HepG2 (cell line): ENCODE measurements around the gene RTEL1. TPM values are rescaled to one million over a fixed set of nuclear protein-coding genes. Genes with fewer than 3 reads are reported as not detected.

ENCODE experiments used
- AKNA ChIP-seq: sonication (generic); formaldehyde crosslinking; IDR thresholded peaks from 2 replicates; pipeline ENCODE4 v1.4.0; 2020; ENCODE audit warnings: missing genetic modification reagents, borderline replicate concordance
- BRD4 ChIP-seq: sonication (generic); formaldehyde crosslinking; IDR thresholded peaks from 2 replicates; pipeline ENCODE4 v1.4.0; 2020; ENCODE audit warnings: missing genetic modification reagents
- CCDC6 ChIP-seq: sonication (generic); formaldehyde crosslinking; IDR thresholded peaks from 2 replicates; pipeline ENCODE4 v1.8.1; 2022; ENCODE audit warnings: mild to moderate bottlenecking, missing genetic modification reagents, moderate library complexity
- CREBL2 ChIP-seq: sonication (generic); formaldehyde crosslinking; IDR thresholded peaks from 2 replicates; pipeline ENCODE4 v1.8.1; 2023; ENCODE audit warnings: missing genetic modification reagents, mild to moderate bottlenecking, borderline replicate concordance
- E2F2 ChIP-seq: sonication (generic); formaldehyde crosslinking; IDR thresholded peaks from 2 replicates; pipeline ENCODE4 v1.4.0; 2020; ENCODE audit warnings: missing genetic modification reagents, borderline replicate concordance
- EED ChIP-seq: sonication (generic); formaldehyde crosslinking; IDR thresholded peaks from 2 replicates; pipeline ENCODE4 v1.5.0; 2020; ENCODE audit warnings: mild to moderate bottlenecking, missing genetic modification reagents
- EZH2 ChIP-seq: conservative IDR thresholded peaks from 2 replicates; pipeline ENCODE4 v1.6.1; 2012; ENCODE audit warnings: mild to moderate bottlenecking, low read depth, low read length, moderate library complexity
- FOSL1 ChIP-seq: sonication (generic); formaldehyde crosslinking; IDR thresholded peaks from 2 replicates; pipeline ENCODE4 v1.9.0; 2021; ENCODE audit warnings: missing genetic modification reagents, borderline replicate concordance
- FOXA1 ChIP-seq, 2 experiments: fragments of 450-650 bp in 1 of 2; sonication (generic) in 1 of 2; formaldehyde crosslinking in 1 of 2; IDR thresholded peaks; 2 replicates each; pipeline versions ENCODE4 v1.4.0 to v1.6.1; 2016 to 2020; ENCODE audit warnings: missing genetic modification reagents in 1 of 2
- FOXK1 ChIP-seq: sonication (generic); formaldehyde crosslinking; IDR thresholded peaks from 2 replicates; pipeline ENCODE4 v1.4.0; 2020; ENCODE audit warnings: low read depth, missing genetic modification reagents, borderline replicate concordance
- GTF2F1 ChIP-seq: fragments of 150-350 bp; IDR thresholded peaks from 2 replicates; pipeline ENCODE4 v1.6.1; 2014; ENCODE audit warnings: low read length
- HCFC1 ChIP-seq: fragments of 150-350 bp; IDR thresholded peaks from 2 replicates; pipeline ENCODE4 v1.6.1; 2014; ENCODE audit warnings: low read depth, low read length
- HNRNPLL ChIP-seq: fragments of 200-400 bp; formaldehyde crosslinking; IDR thresholded peaks from 2 replicates; pipeline ENCODE4 v1.6.1; 2017; ENCODE audit warnings: mild to moderate bottlenecking, low read depth, low read length; ENCODE audit not compliant: poor library complexity, severe bottlenecking
- LBX2 ChIP-seq: sonication (generic); formaldehyde crosslinking; IDR thresholded peaks from 2 replicates; pipeline ENCODE4 v1.5.0; 2020; ENCODE audit warnings: missing genetic modification reagents, mild to moderate bottlenecking, borderline replicate concordance
- MIXL1 ChIP-seq: IDR thresholded peaks from 2 replicates; pipeline ENCODE4 v1.6.1; 2016
- SIX4 ChIP-seq: sonication (generic); formaldehyde crosslinking; IDR thresholded peaks from 2 replicates; pipeline ENCODE4 v1.4.0; 2020; ENCODE audit warnings: missing genetic modification reagents
- SMAD3 ChIP-seq: sonication (generic); formaldehyde crosslinking; IDR thresholded peaks from 2 replicates; pipeline ENCODE4 v1.4.0; 2020; ENCODE audit warnings: missing genetic modification reagents
- TERF1 ChIP-seq: sonication (generic); formaldehyde crosslinking; IDR thresholded peaks from 2 replicates; pipeline ENCODE4 v1.8.0; 2022; ENCODE audit warnings: mild to moderate bottlenecking, missing genetic modification reagents, moderate library complexity
- ZBTB38 ChIP-seq: sonication (generic); formaldehyde crosslinking; IDR thresholded peaks from 2 replicates; pipeline ENCODE4 v1.5.1; 2020; ENCODE audit warnings: mild to moderate bottlenecking, missing genetic modification reagents
- ZC3H13 ChIP-seq: sonication (generic); formaldehyde crosslinking; IDR thresholded peaks from 2 replicates; pipeline ENCODE4 v1.8.1; 2023; ENCODE audit warnings: mild to moderate bottlenecking, missing genetic modification reagents, moderate library complexity
- ZNF430 ChIP-seq: sonication (generic); formaldehyde crosslinking; IDR thresholded peaks from 2 replicates; pipeline ENCODE4 v1.9.0; 2021; ENCODE audit warnings: mild to moderate bottlenecking, missing genetic modification reagents
- ZNF652 ChIP-seq: IDR thresholded peaks from 2 replicates; pipeline ENCODE4 v1.6.1; 2016; ENCODE audit warnings: low read depth, borderline replicate concordance
- polyA plus RNA-seq, 8 experiments: library from polyadenylated mRNA; depleted of rRNA in 3 of 8; stranded (reverse) in 7 of 8; unstranded in 1 of 8; fragments of >200 nt; fragmentation: Illumina TruSeq in 4 of 8; extraction: Trizol in 4 of 8; gene quantifications; 2 replicates each; pipeline versions ENCODE4 v1.2.1 to v1.2.3, GENCODE V29; 2011 to 2016; ENCODE audit warnings: low read depth in 4 of 8, missing spikeins in 1 of 8, mixed read lengths in 1 of 8; ENCODE audit not compliant: insufficient read depth in 1 of 8
- total RNA-seq, 5 experiments: library from RNA; depleted of rRNA; stranded (reverse); fragments of >200 nt; fragmentation: Illumina TruSeq; extraction: Trizol; gene quantifications; 2 replicates each; pipeline ENCODE4 v1.2.3, GENCODE V29; 2016; ENCODE audit warnings: low read depth in 1 of 5

RTEL1 gene
- total and polyA plus RNA-seq, 2 of the 13 experiments (the other 11 are each of a cell fraction or from before 2014, with no cell fraction given): 21.8 to 36.4 TPM

GRCh38 chr20:63735859-63736718 is 78.0 kb downstream of the RTEL1 start, which contains the start of gene LIME1 (continued):
- TF ChIP-seq BRD4 (CRISPR knock-in tag) (no peak), AKNA (CRISPR knock-in tag) (no peak), LBX2 (CRISPR knock-in tag) (no peak), EZH2 (no peak), E2F2 (CRISPR knock-in tag) (no peak), ZNF652 (no peak), ZNF430 (peak; percentile 61; the same call in 1 of the 2 replicates), TERF1 (CRISPR knock-in tag) (no peak), CCDC6 (no peak), ZC3H13 (CRISPR knock-in tag) (peak; percentile 69; the same call in 1 of the 2 replicates), SIX4 (CRISPR knock-in tag) (no peak), ZBTB38 (CRISPR knock-in tag) (peak; percentile 47; the same call in 1 of the 2 replicates), HNRNPLL (no peak), SMAD3 (CRISPR knock-in tag) (no peak), EED (CRISPR knock-in tag) (0 out of 2 replicates have a peak, but pooled peaks have one; percentile 24), MIXL1 (CRISPR knock-in tag) (no peak), CREBL2 (CRISPR knock-in tag) (no peak), FOXK1 (no peak), HCFC1 (no peak), FOXA1 (IDR thresholded peaks at IDR 0.05) (no peak), FOXA1 (CRISPR knock-in tag; IDR thresholded peaks at IDR 0.05) (no peak), GTF2F1 (no peak), FOSL1 (no peak)
